ENCODE measurements around the gene IRF5. TPM values are rescaled to one million over a fixed set of nuclear protein-coding genes. Genes with fewer than 3 reads are reported as not detected.

IRF5 gene
- total RNA-seq, 2 donors from 2014 or later, result 0.31 to 0.53 TPM

DNA sequence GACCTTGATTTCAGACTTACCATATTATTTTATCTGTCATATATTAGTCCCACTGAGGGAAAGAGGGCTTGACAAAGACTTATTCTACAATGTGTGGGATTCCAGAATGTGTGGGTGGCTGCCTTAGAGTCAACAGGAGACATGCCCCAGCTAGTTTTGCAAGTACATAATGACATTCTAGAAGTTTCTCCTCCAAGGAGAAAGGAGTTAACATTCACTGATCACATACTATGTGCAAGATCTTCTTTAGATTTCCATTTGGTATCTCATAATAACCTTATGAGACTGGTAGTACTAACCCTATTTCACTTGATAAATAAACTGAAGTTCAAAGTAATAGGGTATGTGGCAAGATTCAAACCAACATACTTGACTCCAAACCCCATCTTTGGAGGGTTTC is 25.2 kb downstream of the IRF5 start:
- Mint-ChIP-seq H3K4me3 (no peak overlapping the region), H3K9me3 (no peaks in the 10 kb centered on the region), H3K27me3 (ENCODE audit: insufficient read depth) (no peaks in the 10 kb centered on the region), H3K36me3 (ENCODE audit: low read depth) (peaks cover 75% of the 10 kb centered on the region), H3K4me1 (no peaks in the 10 kb centered on the region), H3K27ac (no peak overlapping the region)
- Histone ChIP-seq H3K27me3 (ENCODE audit: control insufficient read depth, insufficient read depth, low read length, poor library complexity, severe bottlenecking) (no peaks in the 10 kb centered on the region), H3K36me3 (ENCODE audit: control insufficient read depth, insufficient read depth, low read length) (peaks cover 81% of the 10 kb centered on the region), H3K9ac (ENCODE audit: extremely low read depth, low read length, poor library complexity, severe bottlenecking) (no peak overlapping the region), H3K27ac (ENCODE audit: low read depth, low read length) (no peak overlapping the region), H3K4me1 (ENCODE audit: control insufficient read depth, insufficient read depth, low read length) (no peaks in the 10 kb centered on the region), H3K9me3 (ENCODE audit: control insufficient read depth, low read length) (no peaks in the 10 kb centered on the region), H3K4me3 (ENCODE audit: low read length) (no peak overlapping the region)
- no peak for TF ChIP-seq CTCF (conservative IDR thresholded peaks at IDR 0.05)
- DNase-seq, result no peak

GRCh38 chr7:128963327-128963757 is 25.6 kb downstream of the IRF5 start:
- Mint-ChIP-seq H3K4me3 (no peak overlapping the region), H3K9me3 (no peaks in the 10 kb centered on the region), H3K27me3 (ENCODE audit: insufficient read depth) (no peaks in the 10 kb centered on the region), H3K27ac (no peak overlapping the region), H3K4me1 (no peaks in the 10 kb centered on the region), H3K36me3 (ENCODE audit: low read depth) (peaks cover 73% of the 10 kb centered on the region)
- Histone ChIP-seq H3K4me3 (ENCODE audit: low read length) (no peak overlapping the region), H3K4me1 (ENCODE audit: control insufficient read depth, insufficient read depth, low read length) (no peaks in the 10 kb centered on the region), H3K36me3 (ENCODE audit: control insufficient read depth, insufficient read depth, low read length) (peaks cover 84% of the 10 kb centered on the region), H3K9me3 (ENCODE audit: control insufficient read depth, low read length) (no peaks in the 10 kb centered on the region), H3K27ac (ENCODE audit: low read depth, low read length) (no peak overlapping the region), H3K27me3 (ENCODE audit: control insufficient read depth, insufficient read depth, low read length, poor library complexity, severe bottlenecking) (no peaks in the 10 kb centered on the region), H3K9ac (ENCODE audit: extremely low read depth, low read length, poor library complexity, severe bottlenecking) (no peak overlapping the region)
- TF ChIP-seq CTCF (conservative IDR thresholded peaks at IDR 0.05), result no peak
- 95% methylated on average over 1 of the region's 1 CpG; no CpG with 5 or more reads in 1 of the 2 experiments for WGBS, 2 experiments (ENCODE audit: insufficient coverage in 1 of 2, insufficient read length in 1 of 2)
- no peak for DNase-seq

DNA sequence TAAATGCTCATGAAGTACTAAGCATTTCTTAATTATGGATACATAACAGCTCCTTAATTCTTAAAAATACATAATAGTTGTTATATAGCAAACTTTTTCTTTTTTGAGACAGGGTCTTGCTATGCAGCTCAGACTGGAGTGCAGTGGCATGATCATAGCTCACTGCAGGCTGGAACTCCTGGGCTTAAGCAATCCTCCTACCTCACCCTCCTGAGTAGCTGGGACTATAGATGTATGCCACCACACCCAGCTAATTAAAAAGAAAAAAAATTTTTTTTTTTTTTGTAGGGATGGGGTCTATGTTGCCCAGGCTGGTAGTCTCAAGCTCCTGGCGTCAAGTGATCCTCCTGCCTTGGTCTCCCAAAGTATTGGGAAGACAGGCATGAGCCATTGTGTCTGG is 30.9 kb downstream of the IRF5 start:
- TF ChIP-seq CTCF (conservative IDR thresholded peaks at IDR 0.05), result no peak
- H3K27ac ChIP-seq (ENCODE audit: low read depth, low read length), result no peak overlapping the region
- Mint-ChIP-seq H3K4me1 (no peaks in the 10 kb centered on the region), H3K4me3 (no peak overlapping the region), H3K36me3 (ENCODE audit: low read depth) (peaks cover 70% of the 10 kb centered on the region), H3K27ac (no peak overlapping the region), H3K27me3 (ENCODE audit: insufficient read depth) (no peaks in the 10 kb centered on the region), H3K9me3 (no peaks in the 10 kb centered on the region)
- H3K4me1 ChIP-seq (ENCODE audit: control insufficient read depth, insufficient read depth, low read length), result no peaks in the 10 kb centered on the region
- H3K9ac ChIP-seq (ENCODE audit: extremely low read depth, low read length, poor library complexity, severe bottlenecking), result no peak overlapping the region
- DNase-seq, result no peak
- H3K36me3 ChIP-seq (ENCODE audit: control insufficient read depth, insufficient read depth, low read length), result peaks cover 93% of the 10 kb centered on the region
- H3K4me3 ChIP-seq (ENCODE audit: low read length), result no peak overlapping the region
- H3K27me3 ChIP-seq (ENCODE audit: control insufficient read depth, insufficient read depth, low read length, poor library complexity, severe bottlenecking), result no peaks in the 10 kb centered on the region
- 97 to 100% methylated on average over 1 of the region's 1 CpG for WGBS, 2 experiments (ENCODE audit: insufficient coverage in 1 of 2, insufficient read length in 1 of 2)
- no peaks in the 10 kb centered on the region for H3K9me3 ChIP-seq (ENCODE audit: control insufficient read depth, low read length)

Measured in endodermal cell (in vitro differentiated cells).